Uterus (tissue), 4 donors: ENCODE measurements around the gene SIVA1. TPM values are rescaled to one million over a fixed set of nuclear protein-coding genes. Genes with fewer than 3 reads are reported as not detected.

Experiments used
- DNase-seq, 2 donors: peaks; one replicate each; pipeline ENCODE4 v3.0.0-alpha.2; 2019 to 2020
- H3K27ac ChIP-seq, 2 donors: fragments of 200-600 bp; sonication (generic); 1 replicate in 1 of 2; 2 replicates in 1 of 2; pipeline ENCODE4 v1.5.1; 2016 to 2018
- H3K27me3 ChIP-seq, 2 donors: fragments of 200-600 bp; sonication (generic); one replicate each; pipeline ENCODE4 v1.5.1; 2018 to 2019; ENCODE audit warnings: control low read depth in 1 of 2
- H3K36me3 ChIP-seq, 2 donors: fragments of 200-600 bp; sonication (generic); one replicate each; pipeline ENCODE4 v1.5.1; 2019; ENCODE audit warnings: control low read depth in 1 of 2
- H3K4me1 ChIP-seq, 2 donors: fragments of 200-600 bp; sonication (generic); one replicate each; pipeline ENCODE4 v1.5.1; 2018 to 2019; ENCODE audit warnings: control low read depth in 1 of 2
- H3K4me3 ChIP-seq, 2 donors: fragments of 200-600 bp; sonication (generic); 1 replicate in 1 of 2; 2 replicates in 1 of 2; pipeline ENCODE4 v1.5.1; 2018 to 2019; ENCODE audit warnings: mild to moderate bottlenecking in 1 of 2
- H3K9me3 ChIP-seq, 2 donors: fragments of 200-600 bp; sonication (generic); one replicate each; pipeline ENCODE4 v1.5.1; 2019; ENCODE audit warnings: control low read depth in 1 of 2
- POLR2A ChIP-seq, 2 donors: fragments of 450-650 bp; IDR thresholded peaks; one replicate each; pipeline ENCODE4 v1.6.1; 2016; ENCODE audit warnings: antibody characterized with exemption in 2 of 2, mild to moderate bottlenecking in 1 of 2, moderate library complexity in 1 of 2
- intact Hi-C: fragments of 100-400 bp; cut with DNase I; formaldehyde crosslinking; loops from one replicate; pipeline ENCODE4 v1.15.1; 2023; ENCODE audit warnings: low total_unique reads
- total RNA-seq, 4 donors: library from RNA; depleted of rRNA in 3 of 4; stranded (reverse); fragments of >200 nt in 3 of 4; gene quantifications; one replicate each; pipeline versions ENCODE4 v1.1.0 to v1.2.4, GENCODE V29; 2014 to 2023
- TF ChIP-seq, protein P1 (sequence below), 4 experiments: fragments of 200-600 bp in 2 of 4; fragments of 450-650 bp in 2 of 4; sonication (generic) in 2 of 4; IDR thresholded peaks; one replicate each; pipeline ENCODE4 v1.5.1; 2016 to 2019; ENCODE audit warnings: antibody characterized with exemption in 4 of 4, mild to moderate bottlenecking in 2 of 4, moderate library complexity in 1 of 4
- donor health status: DM: yes; HTN: yes; CAD: no.

SIVA1 gene
- total RNA-seq, 4 donors from 2014 or later, result 79.4 to 366 (median 239) TPM

DNA sequence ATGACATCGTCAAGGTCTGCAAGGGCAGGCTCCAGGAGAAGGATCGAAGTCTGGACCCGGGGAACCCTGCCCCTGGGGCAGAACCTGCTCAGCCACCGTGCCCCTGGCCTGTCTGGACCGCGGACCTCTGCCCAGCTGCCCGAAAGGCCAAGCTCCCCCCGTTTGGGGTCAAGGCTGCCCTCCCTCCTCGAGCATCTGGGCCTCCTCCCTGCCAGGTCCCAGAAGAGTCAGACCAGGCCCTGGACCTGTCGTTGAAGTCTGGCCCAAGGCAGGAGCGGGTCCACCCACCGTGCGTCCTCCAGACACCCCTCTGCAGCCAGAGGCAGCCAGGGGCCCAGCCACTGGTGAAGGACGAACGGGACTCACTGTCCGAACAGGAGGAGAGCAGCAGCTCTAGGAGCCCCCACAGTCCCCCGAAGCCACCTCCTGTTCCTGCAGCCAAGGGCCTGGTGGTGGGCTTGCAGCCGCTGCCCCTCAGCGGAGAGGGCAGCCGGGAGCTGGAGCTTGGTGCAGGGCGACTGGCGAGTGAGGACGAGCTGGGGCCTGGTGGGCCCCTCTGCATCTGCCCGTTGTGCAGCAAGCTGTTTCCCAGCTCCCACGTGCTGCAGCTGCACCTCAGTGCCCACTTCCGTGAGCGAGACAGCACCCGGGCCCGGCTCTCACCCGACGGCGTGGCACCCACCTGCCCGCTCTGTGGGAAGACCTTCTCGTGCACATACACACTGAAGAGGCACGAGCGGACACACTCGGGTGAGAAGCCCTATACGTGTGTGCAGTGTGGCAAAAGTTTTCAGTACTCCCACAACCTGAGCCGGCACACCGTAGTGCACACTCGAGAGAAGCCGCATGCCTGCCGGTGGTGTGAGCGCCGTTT is 48.8 kb downstream of the SIVA1 start:
- H3K9me3 ChIP-seq, result no peaks in the 10 kb centered on the region
- H3K27ac ChIP-seq, result peak overlapping the region; percentile 95 to 99
- intact Hi-C loops, result no loop called here
- no peak for TF ChIP-seq POLR2A (IDR thresholded peaks at IDR 0.05)
- TF ChIP-seq, protein P1, sequence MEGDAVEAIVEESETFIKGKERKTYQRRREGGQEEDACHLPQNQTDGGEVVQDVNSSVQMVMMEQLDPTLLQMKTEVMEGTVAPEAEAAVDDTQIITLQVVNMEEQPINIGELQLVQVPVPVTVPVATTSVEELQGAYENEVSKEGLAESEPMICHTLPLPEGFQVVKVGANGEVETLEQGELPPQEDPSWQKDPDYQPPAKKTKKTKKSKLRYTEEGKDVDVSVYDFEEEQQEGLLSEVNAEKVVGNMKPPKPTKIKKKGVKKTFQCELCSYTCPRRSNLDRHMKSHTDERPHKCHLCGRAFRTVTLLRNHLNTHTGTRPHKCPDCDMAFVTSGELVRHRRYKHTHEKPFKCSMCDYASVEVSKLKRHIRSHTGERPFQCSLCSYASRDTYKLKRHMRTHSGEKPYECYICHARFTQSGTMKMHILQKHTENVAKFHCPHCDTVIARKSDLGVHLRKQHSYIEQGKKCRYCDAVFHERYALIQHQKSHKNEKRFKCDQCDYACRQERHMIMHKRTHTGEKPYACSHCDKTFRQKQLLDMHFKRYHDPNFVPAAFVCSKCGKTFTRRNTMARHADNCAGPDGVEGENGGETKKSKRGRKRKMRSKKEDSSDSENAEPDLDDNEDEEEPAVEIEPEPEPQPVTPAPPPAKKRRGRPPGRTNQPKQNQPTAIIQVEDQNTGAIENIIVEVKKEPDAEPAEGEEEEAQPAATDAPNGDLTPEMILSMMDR (IDR thresholded peaks at IDR 0.05), result no peak
- H3K4me1 ChIP-seq, result peaks cover 0 to 10% of the 10 kb centered on the region in 2 donors
- no peaks in the 10 kb centered on the region for H3K36me3 ChIP-seq
- DNase-seq, result no peak
- H3K27me3 ChIP-seq, result no peaks in the 10 kb centered on the region
- peak overlapping the region; percentile 54 to 60 for H3K4me3 ChIP-seq

DNA sequence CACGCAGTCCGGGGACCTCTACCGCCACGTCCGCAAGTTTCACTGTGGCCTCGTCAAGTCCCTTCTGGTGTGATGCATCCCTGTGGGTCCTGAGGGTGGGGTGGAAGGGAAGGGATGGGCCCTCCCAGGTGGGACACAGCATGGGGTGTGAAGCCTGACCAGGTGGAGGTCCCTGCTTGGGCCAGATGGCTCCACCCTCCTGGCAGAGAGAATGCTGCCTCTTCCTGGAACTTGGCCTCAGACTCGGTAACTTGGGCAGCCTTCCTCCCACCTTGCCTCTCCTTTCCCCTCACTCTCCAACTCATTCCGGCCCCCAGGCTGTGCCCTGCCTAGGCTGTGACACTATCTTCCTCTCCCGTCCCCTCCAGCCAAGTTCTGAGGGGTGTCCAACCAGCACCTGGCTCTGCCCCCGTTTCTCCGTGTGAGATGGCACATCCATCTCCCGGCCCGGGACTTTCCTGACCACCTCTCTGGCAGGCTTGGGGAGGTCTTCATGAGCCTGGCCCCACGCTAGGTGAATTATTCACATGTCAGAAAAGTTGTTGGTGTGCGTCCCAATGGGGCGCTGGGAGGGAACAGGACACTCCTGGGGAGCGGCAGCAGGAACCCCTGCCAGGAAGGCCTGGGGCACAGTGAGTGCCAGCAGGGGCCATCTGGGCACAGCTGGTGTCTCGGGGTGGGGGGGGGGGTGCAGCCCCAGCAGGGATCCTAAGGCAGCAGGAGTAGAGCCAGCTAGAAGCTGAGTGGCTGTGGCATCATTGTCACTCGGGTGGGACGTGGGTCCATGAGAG is 49.6 kb downstream of the SIVA1 start:
- Histone ChIP-seq H3K9me3 (no peaks in the 10 kb centered on the region), H3K4me1 (peaks cover 0 to 10% of the 10 kb centered on the region in 2 donors), H3K4me3 (no peak overlapping the region), H3K27ac (no peak overlapping the region), H3K27me3 (no peaks in the 10 kb centered on the region), H3K36me3 (no peaks in the 10 kb centered on the region)
- TF ChIP-seq, protein P1 (IDR thresholded peaks at IDR 0.05), result no peak
- no peak for TF ChIP-seq POLR2A (IDR thresholded peaks at IDR 0.05)
- no peak for DNase-seq
- intact Hi-C loops, result no loop called here

DNA sequence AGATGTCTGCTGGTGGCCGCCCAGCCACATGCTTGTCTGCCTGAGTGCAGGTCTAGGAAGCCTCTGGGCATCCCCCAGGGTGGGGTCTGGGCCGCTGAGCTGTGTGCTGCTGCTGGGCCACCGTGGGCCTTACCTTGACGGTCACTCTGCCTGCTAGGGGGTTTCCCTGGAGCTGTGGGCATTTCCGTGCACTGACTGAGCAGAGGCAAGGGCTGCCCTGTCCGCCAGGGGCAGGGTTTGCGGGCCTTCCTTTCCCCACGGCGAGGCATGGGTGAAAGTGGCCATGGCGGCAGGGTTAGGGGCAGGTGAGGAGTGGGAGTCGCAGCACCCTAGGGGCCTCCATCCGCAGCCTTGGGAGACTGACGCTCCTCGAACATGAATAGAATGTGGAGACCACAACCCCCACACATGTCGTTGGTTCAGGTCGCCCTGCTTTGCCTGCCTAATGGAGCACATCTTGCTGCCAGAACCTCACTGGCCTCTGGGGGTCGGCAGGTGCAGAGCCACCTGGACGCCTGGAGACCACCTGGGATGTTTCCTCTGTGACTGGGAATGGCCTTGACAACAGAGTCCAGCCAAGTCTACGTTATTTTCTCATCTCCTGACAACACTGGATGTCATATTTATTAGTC is 50.4 kb downstream of the SIVA1 start:
- Histone ChIP-seq H3K9me3 (no peaks in the 10 kb centered on the region), H3K4me3 (no peak overlapping the region), H3K27ac (no peak overlapping the region), H3K36me3 (no peaks in the 10 kb centered on the region), H3K27me3 (no peaks in the 10 kb centered on the region), H3K4me1 (peaks cover 0 to 10% of the 10 kb centered on the region in 2 donors)
- intact Hi-C loops, result no loop called here
- TF ChIP-seq, protein P1 (IDR thresholded peaks at IDR 0.05), result no peak
- TF ChIP-seq POLR2A (IDR thresholded peaks at IDR 0.05), result no peak
- DNase-seq, result no peak

DNA sequence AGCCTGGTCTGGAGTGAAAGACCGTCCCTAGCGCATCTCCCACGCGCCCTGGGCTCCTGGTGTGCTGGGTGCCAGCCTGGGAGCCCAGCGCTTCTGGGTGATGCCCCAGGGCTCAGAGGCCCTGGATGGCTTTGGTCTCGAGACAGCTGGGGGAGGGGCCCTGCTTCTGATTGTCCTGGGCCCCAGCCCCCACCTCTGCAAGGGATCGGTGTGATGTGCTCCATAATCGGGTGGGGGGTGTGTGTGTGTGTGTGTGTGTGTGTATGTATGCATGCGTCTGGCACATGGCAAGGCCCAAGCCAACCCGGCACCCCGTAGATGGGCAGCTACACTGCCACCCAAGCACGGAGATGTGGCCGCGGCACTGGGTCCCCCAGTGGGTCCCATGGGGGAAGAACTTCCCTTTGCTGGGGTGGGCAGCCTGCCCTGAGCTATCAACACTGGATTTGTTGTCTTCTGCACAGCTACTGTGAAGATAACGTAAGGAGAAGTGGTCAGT is 51.0 kb downstream of the SIVA1 start:
- H3K27ac ChIP-seq, result no peak overlapping the region

More for the DNA sequence above, 51.0 kb downstream of the SIVA1 start:
- intact Hi-C loops, result no loop called here
- no peak for DNase-seq
- Histone ChIP-seq H3K9me3 (no peaks in the 10 kb centered on the region), H3K36me3 (no peaks in the 10 kb centered on the region), H3K4me3 (no peak overlapping the region), H3K4me1 (peaks cover 0 to 10% of the 10 kb centered on the region in 2 donors), H3K27me3 (no peaks in the 10 kb centered on the region)
- TF ChIP-seq POLR2A (IDR thresholded peaks at IDR 0.05), result no peak
- TF ChIP-seq, protein P1 (IDR thresholded peaks at IDR 0.05), result no peak
